Measurements from ENCODE around the gene TMCC1. TPM values are rescaled to one million over a fixed set of nuclear protein-coding genes. Genes with fewer than 3 reads are reported as not detected.

TMCC1 gene
- total and polyA plus RNA-seq, 4 donors: 10.2 to 60.0 (median 11.0) TPM

GRCh38 chr3:129632556-129632955 is 261.0 kb downstream of the TMCC1 start:
- Histone ChIP-seq H3K36me3 (ENCODE audit: control insufficient read depth in 4 of 4, insufficient read depth in 3 of 4, low read depth in 1 of 4, low read length in 3 of 4) (no peaks in the 10 kb centered on the region), H3K4me1 (ENCODE audit: control insufficient read depth in 4 of 4, insufficient read depth in 4 of 4, low read length in 3 of 4) (peaks cover 2 to 8% (median 7%) of the 10 kb centered on the region in 4 donors), H3K9ac (ENCODE audit: low read depth in 1 of 2, low read length in 2 of 2) (no peak overlapping the region), H3K4me3 (ENCODE audit: low read depth in 1 of 3, low read length in 3 of 3) (no peak overlapping the region), H3K9me3 (ENCODE audit: control insufficient read depth in 4 of 4, low read length in 3 of 4) (no peaks in the 10 kb centered on the region), H3K27ac (ENCODE audit: low read depth in 1 of 2, low read length in 2 of 2) (no peak overlapping the region), H3K27me3 (ENCODE audit: control insufficient read depth in 4 of 4, insufficient read depth in 4 of 4, low read length in 3 of 4) (no peaks in the 10 kb centered on the region)
- TF ChIP-seq RXRA (IDR thresholded peaks at IDR 0.05): no peak
- no peak for TF ChIP-seq JUND (IDR thresholded peaks at IDR 0.05)
- no peak for TF ChIP-seq GABPA (IDR thresholded peaks at IDR 0.05 in 1 of 2, conservative IDR thresholded peaks at IDR 0.05 in 1 of 2)
- TF ChIP-seq FOXA2 (IDR thresholded peaks at IDR 0.05): no peak
- TF ChIP-seq NR2F2 (IDR thresholded peaks at IDR 0.05): no peak
- no peak for TF ChIP-seq ZBTB33 (IDR thresholded peaks at IDR 0.05)
- TF ChIP-seq HNF4A (conservative IDR thresholded peaks at IDR 0.05): no peak
- no peak for TF ChIP-seq ATF3 (IDR thresholded peaks at IDR 0.05)
- no peak for DNase-seq (ENCODE audit: low spot score)
- WGBS: 93% methylated on average over 11 of the region's 11 CpGs

- 92% methylated on average over 9 of the region's 9 CpGs for WGBS
- no peak for DNase-seq (ENCODE audit: low spot score)
Measured at GRCh38 chr3:129632056-129632455, 261.5 kb downstream of the TMCC1 start.

More at GRCh38 chr3:129632056-129632455, 261.5 kb downstream of the TMCC1 start:
- Histone ChIP-seq H3K4me3 (ENCODE audit: low read depth in 1 of 3, low read length in 3 of 3) (no peak overlapping the region), H3K27me3 (ENCODE audit: control insufficient read depth in 4 of 4, insufficient read depth in 4 of 4, low read length in 3 of 4) (no peaks in the 10 kb centered on the region), H3K4me1 (ENCODE audit: control insufficient read depth in 4 of 4, insufficient read depth in 4 of 4, low read length in 3 of 4) (peaks cover 2 to 12% (median 9%) of the 10 kb centered on the region in 4 donors), H3K9ac (ENCODE audit: low read depth in 1 of 2, low read length in 2 of 2) (no peak overlapping the region), H3K36me3 (ENCODE audit: control insufficient read depth in 4 of 4, insufficient read depth in 3 of 4, low read depth in 1 of 4, low read length in 3 of 4) (no peaks in the 10 kb centered on the region), H3K27ac (ENCODE audit: low read depth in 1 of 2, low read length in 2 of 2) (no peak overlapping the region), H3K9me3 (ENCODE audit: control insufficient read depth in 4 of 4, low read length in 3 of 4) (no peaks in the 10 kb centered on the region)
- TF ChIP-seq GABPA (IDR thresholded peaks at IDR 0.05 in 1 of 2, conservative IDR thresholded peaks at IDR 0.05 in 1 of 2): no peak
- TF ChIP-seq NR2F2 (IDR thresholded peaks at IDR 0.05): no peak
- TF ChIP-seq SP1 (IDR thresholded peaks at IDR 0.05): no peak
- no peak for TF ChIP-seq RAD21 (IDR thresholded peaks at IDR 0.05)
- TF ChIP-seq JUND (IDR thresholded peaks at IDR 0.05): no peak
- TF ChIP-seq FOXA2 (IDR thresholded peaks at IDR 0.05): no peak
- TF ChIP-seq RXRA (IDR thresholded peaks at IDR 0.05): no peak
- TF ChIP-seq REST (IDR thresholded peaks at IDR 0.05): no peak
- TF ChIP-seq HNF4G (IDR thresholded peaks at IDR 0.05): no peak
- TF ChIP-seq EGR1 (IDR thresholded peaks at IDR 0.05; ENCODE audit: low read depth in 2 of 2): no peak
- no peak for TF ChIP-seq FOXA1 (IDR thresholded peaks at IDR 0.05)
- no peak for TF ChIP-seq ATF3 (IDR thresholded peaks at IDR 0.05)
- TF ChIP-seq HNF4A (conservative IDR thresholded peaks at IDR 0.05): no peak
- no peak for TF ChIP-seq ZBTB33 (IDR thresholded peaks at IDR 0.05)
- TF ChIP-seq CTCF (IDR thresholded peaks at IDR 0.05; ENCODE audit: low read depth, low read length, missing input control): no peak
- no peak for TF ChIP-seq YY1 (IDR thresholded peaks at IDR 0.05)
- TF ChIP-seq TAF1 (conservative IDR thresholded peaks at IDR 0.05): no peak
- no peak for TF ChIP-seq MAX (IDR thresholded peaks at IDR 0.05)

All from liver (tissue), 9 donors.